Neutrophil (primary cell): ENCODE measurements around the gene TLCD3A.
A peak's percentile ranks its signal among the peaks of the same experiment; 100 is the strongest.

Source experiments
- H3K27ac ChIP-seq: fragments of 200-600 bp; sonication (generic); 2 replicates; pipeline ENCODE4 v1.5.1; 2016; ENCODE audit warnings: mild to moderate bottlenecking, moderate library complexity
- H3K27me3 ChIP-seq: fragments of 200-600 bp; sonication (generic); 2 replicates; pipeline ENCODE4 v1.6.0; 2016; ENCODE audit warnings: mild to moderate bottlenecking
- H3K36me3 ChIP-seq: fragments of 200-600 bp; sonication (generic); 2 replicates; pipeline ENCODE4 v1.5.1; 2017
- H3K4me1 ChIP-seq, 2 experiments: fragments of 200-600 bp in 1 of 2; sonication (generic) in 1 of 2; 1 replicate in 1 of 2; 2 replicates in 1 of 2; pipeline versions ENCODE4 v1.5.1 to v1.6.1; 2013 to 2016; ENCODE audit warnings: low read depth in 1 of 2, low read length in 1 of 2, mild to moderate bottlenecking in 1 of 2, moderate library complexity in 1 of 2; ENCODE audit not compliant: control insufficient read depth in 1 of 2, insufficient read depth in 1 of 2
- H3K4me3 ChIP-seq, 2 experiments: fragments of 200-600 bp in 1 of 2; sonication (generic) in 1 of 2; 1 replicate in 1 of 2; 2 replicates in 1 of 2; pipeline ENCODE4 v1.5.1; 2013 to 2016; ENCODE audit warnings: low read depth in 1 of 2, low read length in 1 of 2, mild to moderate bottlenecking in 1 of 2, moderate library complexity in 1 of 2
- H3K9me3 ChIP-seq: fragments of 200-600 bp; sonication (generic); 2 replicates; pipeline ENCODE4 v1.5.1; 2016
- CTCF ChIP-seq: fragments of 200-600 bp; sonication (generic); IDR thresholded peaks from 2 replicates; pipeline ENCODE4 v1.5.1; 2016; ENCODE audit warnings: antibody characterized with exemption

TLCD3A gene

GRCh38 chr17:732067-732901 lies at the start of gene TLCD3A:
Gene TLCD3A, plus strand, starts transcription at chr17:732596. Its CDS starts 52 bp downstream, at chr17:732648.
- no peak within 1 kb of the TSS for H3K27ac ChIP-seq

GRCh38 chr17:683040-683439 lies 49.4 kb upstream of the TLCD3A start:
- Histone ChIP-seq H3K36me3 (no peaks in the 10 kb centered on the region), H3K27ac (peak overlapping the region; percentile 58), H3K4me3 (no peak overlapping the region), H3K4me1 (peaks cover 13 to 18% of the 10 kb centered on the region in 2 experiments), H3K9me3 (no peaks in the 10 kb centered on the region), H3K27me3 (no peaks in the 10 kb centered on the region)
- TF ChIP-seq CTCF, result no peak

More at GRCh38 chr17:732067-732901, at the start of gene TLCD3A:
- TF ChIP-seq CTCF, result no peak
- peak within 1 kb of the TSS; percentile 55 to 72 for H3K4me3 ChIP-seq
- H3K27me3 ChIP-seq, result peaks cover 42% of the 10 kb centered on the region
- no peaks in the 10 kb centered on the region for H3K36me3 ChIP-seq
- H3K9me3 ChIP-seq, result no peaks in the 10 kb centered on the region
- peaks cover 20% of the 10 kb centered on the region in 2 experiments for H3K4me1 ChIP-seq

GRCh38 chr17:683499-684254 lies 48.7 kb upstream of the TLCD3A start:
- H3K27me3 ChIP-seq, result no peaks in the 10 kb centered on the region
- H3K36me3 ChIP-seq, result no peaks in the 10 kb centered on the region
- peaks cover 19 to 24% of the 10 kb centered on the region in 2 experiments for H3K4me1 ChIP-seq
- no peak overlapping the region for H3K4me3 ChIP-seq
- no peak overlapping the region for H3K27ac ChIP-seq
- TF ChIP-seq CTCF, result no peak
- H3K9me3 ChIP-seq, result no peaks in the 10 kb centered on the region

- H3K27ac ChIP-seq, result no peak overlapping the region
- no peaks in the 10 kb centered on the region for H3K9me3 ChIP-seq
- no peak overlapping the region for H3K4me3 ChIP-seq
- peaks cover 32 to 38% of the 10 kb centered on the region in 2 experiments for H3K4me1 ChIP-seq
- H3K36me3 ChIP-seq, result no peaks in the 10 kb centered on the region
- no peaks in the 10 kb centered on the region for H3K27me3 ChIP-seq
- TF ChIP-seq CTCF, result no peak
These were observed 47.4 kb upstream of the TLCD3A start for GRCh38 chr17:685006-685405.

GRCh38 chr17:688100-688989 lies 44.1 kb upstream of the TLCD3A start:
- TF ChIP-seq CTCF, result peak; percentile 78
- Histone ChIP-seq H3K4me3 (no peak overlapping the region), H3K27ac (peak overlapping the region; percentile 87), H3K9me3 (no peaks in the 10 kb centered on the region), H3K36me3 (peaks cover 16% of the 10 kb centered on the region), H3K27me3 (no peaks in the 10 kb centered on the region), H3K4me1 (peaks cover 33 to 37% of the 10 kb centered on the region in 2 experiments)
